Measurements from ENCODE around the gene INPP5A. TPM values are rescaled to one million over a fixed set of nuclear protein-coding genes. Genes with fewer than 3 reads are reported as not detected.

Gene INPP5A
- total RNA-seq, 1 donor from 2014 or later, result 29.5 TPM

GRCh38 chr10:132716691-132717490, 179.3 kb downstream of the INPP5A start:
- Histone ChIP-seq H3K4me3 (ENCODE audit: low read depth, low read length) (no peak overlapping the region), H3K36me3 (ENCODE audit: control insufficient read depth, insufficient read depth, low read length) (peaks cover 4% of the 10 kb centered on the region), H3K27me3 (ENCODE audit: control insufficient read depth, insufficient read depth, low read length) (no peaks in the 10 kb centered on the region)
- no peak for TF ChIP-seq CTCF (IDR thresholded peaks at IDR 0.05; ENCODE audit: insufficient read depth, low read length, severe bottlenecking)
- DNase-seq (ENCODE audit: low read depth) (no peak), FAIRE-seq (no peak)

- no peak for TF ChIP-seq CTCF (IDR thresholded peaks at IDR 0.05; ENCODE audit: insufficient read depth, low read length, severe bottlenecking)
- no peak for FAIRE-seq
Observed at GRCh38 chr10:132721725-132722124, 184.1 kb downstream of the INPP5A start.

GRCh38 chr10:132722394-132723329, 185.1 kb downstream of the INPP5A start:
- Histone ChIP-seq H3K27me3 (ENCODE audit: control insufficient read depth, insufficient read depth, low read length) (no peaks in the 10 kb centered on the region), H3K4me3 (ENCODE audit: low read depth, low read length) (no peak overlapping the region), H3K36me3 (ENCODE audit: control insufficient read depth, insufficient read depth, low read length) (peaks cover 5% of the 10 kb centered on the region)
- TF ChIP-seq CTCF (IDR thresholded peaks at IDR 0.05; ENCODE audit: insufficient read depth, low read length, severe bottlenecking), result no peak
- FAIRE-seq, result no peak
- no peak for DNase-seq (ENCODE audit: low read depth)

More at GRCh38 chr10:132721725-132722124, 184.1 kb downstream of the INPP5A start:
- Histone ChIP-seq H3K36me3 (ENCODE audit: control insufficient read depth, insufficient read depth, low read length) (peaks cover 2% of the 10 kb centered on the region), H3K4me3 (ENCODE audit: low read depth, low read length) (no peak overlapping the region), H3K27me3 (ENCODE audit: control insufficient read depth, insufficient read depth, low read length) (no peaks in the 10 kb centered on the region)
- DNase-seq (ENCODE audit: low read depth), result no peak

- H3K36me3 ChIP-seq (ENCODE audit: control insufficient read depth, insufficient read depth, low read length), result peaks cover 5% of the 10 kb centered on the region
- FAIRE-seq (no peak), DNase-seq (ENCODE audit: low read depth) (no peak)
- TF ChIP-seq CTCF (IDR thresholded peaks at IDR 0.05; ENCODE audit: insufficient read depth, low read length, severe bottlenecking), result no peak
- H3K4me3 ChIP-seq (ENCODE audit: low read depth, low read length), result no peak overlapping the region
- no peaks in the 10 kb centered on the region for H3K27me3 ChIP-seq (ENCODE audit: control insufficient read depth, insufficient read depth, low read length)
Observed at GRCh38 chr10:132723330-132723970, 185.9 kb downstream of the INPP5A start.

GRCh38 chr10:132724446-132724845, 186.9 kb downstream of the INPP5A start:
- Histone ChIP-seq H3K36me3 (ENCODE audit: control insufficient read depth, insufficient read depth, low read length) (peaks cover 5% of the 10 kb centered on the region), H3K4me3 (ENCODE audit: low read depth, low read length) (no peak overlapping the region), H3K27me3 (ENCODE audit: control insufficient read depth, insufficient read depth, low read length) (no peaks in the 10 kb centered on the region)
- TF ChIP-seq CTCF (IDR thresholded peaks at IDR 0.05; ENCODE audit: insufficient read depth, low read length, severe bottlenecking), result no peak
- FAIRE-seq (no peak), DNase-seq (ENCODE audit: low read depth) (no peak)

Measured in bronchial epithelial cell (primary cell).